ENCODE results near the gene FBN2.

- TF ChIP-seq CTCF (IDR thresholded peaks at IDR 0.05) (no peak), POLR2A (IDR thresholded peaks at IDR 0.05) (no peak)
These were observed 325.7 kb downstream of the FBN2 start for GRCh38 chr5:128212191-128212806.

Measured in heart left ventricle (tissue), 13 donors.